Endothelial cell of umbilical vein (primary cell): ENCODE results near the gene CCL11. TPM values are rescaled to one million over a fixed set of nuclear protein-coding genes. Genes with fewer than 3 reads are reported as not detected.

Experiments
- BruUV-seq: library from RNA; stranded (reverse); fragments of 400-500 nt; replicated peaks from 2 replicates; lab custom pipeline; 2021; lab: Mats Ljungman, UMichigan
- CTCF ChIA-PET: fragments of 300-600, 350-600 bp; sonication (Branson Sonifier 250); formaldehyde crosslinking; loops from one replicate; lab custom pipeline; 2021; ENCODE audit warnings: antibody characterized with exemption, inconsistent platforms; lab: Charles Lee
- POLR2A ChIA-PET: fragments of 300-600, 350-600 bp; sonication (Branson Sonifier 250); formaldehyde crosslinking; loops from one replicate; lab custom pipeline; 2021; ENCODE audit warnings: antibody characterized with exemption, inconsistent platforms; lab: Charles Lee
- DNase-seq: peaks from one replicate; pipeline ENCODE4 v3.0.0-alpha.2; 2011; ENCODE audit warnings: low read depth, low spot score
- FAIRE-seq: peaks from 2 replicates; lab custom pipeline; 2011; peaks lifted over from hg19 to GRCh38; lab: Jason Lieb, UNC
- H2AFZ ChIP-seq: 2 replicates; pipeline ENCODE4 v1.6.0; 2012; ENCODE audit warnings: low read depth, low read length, control low read depth, inconsistent platforms
- H3K27ac ChIP-seq: 2 replicates; pipeline ENCODE4 v1.5.1; 2011; ENCODE audit warnings: low read depth, mild to moderate bottlenecking, control low read depth, low read length, moderate library complexity; ENCODE audit not compliant: insufficient read depth
- H3K27me3 ChIP-seq, 2 experiments: 2 replicates each; pipeline versions ENCODE4 v1.6.0 to v1.6.1; 2011; ENCODE audit warnings: low read length in 2 of 2, mixed read lengths in 1 of 2; ENCODE audit not compliant: control insufficient read depth in 2 of 2, insufficient read depth in 2 of 2
- H3K36me3 ChIP-seq, 2 experiments: 2 replicates in 1 of 2; 3 replicates in 1 of 2; pipeline ENCODE4 v1.5.1; 2011; ENCODE audit warnings: low read length in 2 of 2, mild to moderate bottlenecking in 1 of 2, moderate library complexity in 1 of 2; ENCODE audit not compliant: control insufficient read depth in 2 of 2, insufficient read depth in 2 of 2; ENCODE audit errors: extremely low read depth in 1 of 2
- H3K4me1 ChIP-seq: 3 replicates; pipeline ENCODE4 v1.5.1; 2011; ENCODE audit warnings: mild to moderate bottlenecking, low read length; ENCODE audit not compliant: control insufficient read depth, insufficient read depth; ENCODE audit errors: extremely low read depth
- H3K4me2 ChIP-seq: 2 replicates; pipeline ENCODE4 v1.6.1; 2011; ENCODE audit warnings: low read length, control low read depth, mixed read lengths; ENCODE audit not compliant: insufficient read depth
- H3K4me3 ChIP-seq, 3 experiments: fragments of 200-600 bp in 1 of 3; sonication (generic), shearing (Covaris generic) in 1 of 3; replicated peaks in 1 of 3; 2 replicates each; pipeline ENCODE4 v1.5.1; 2011 to 2016; ENCODE audit warnings: control low read depth in 3 of 3, low read length in 3 of 3, mild to moderate bottlenecking in 2 of 3, inconsistent platforms in 1 of 3, low read depth in 1 of 3, moderate library complexity in 1 of 3; ENCODE audit not compliant: insufficient read depth in 1 of 3
- H3K79me2 ChIP-seq: 2 replicates; pipeline ENCODE4 v1.6.0; 2012; ENCODE audit warnings: low read length, inconsistent platforms; ENCODE audit not compliant: control insufficient read depth, insufficient read depth
- H3K9ac ChIP-seq: replicated peaks from 2 replicates; pipeline ENCODE3; 2011; ENCODE audit warnings: low read length, control low read depth; ENCODE audit not compliant: insufficient read depth; ENCODE audit errors: extremely low read depth
- H3K9me1 ChIP-seq: replicated peaks from 3 replicates; pipeline ENCODE4 v1.6.0; 2011; ENCODE audit warnings: mild to moderate bottlenecking, low read length; ENCODE audit not compliant: control insufficient read depth, insufficient read depth; ENCODE audit errors: extremely low read depth
- H3K9me3 ChIP-seq: replicated peaks from 2 replicates; pipeline ENCODE4 v1.5.1; 2012; ENCODE audit warnings: low read length, inconsistent platforms; ENCODE audit not compliant: control insufficient read depth, insufficient read depth
- H4K20me1 ChIP-seq: replicated peaks from 2 replicates; pipeline ENCODE3; 2011; ENCODE audit warnings: mild to moderate bottlenecking, low read length; ENCODE audit not compliant: control insufficient read depth, insufficient read depth; ENCODE audit errors: extremely low read depth
- EZH2 ChIP-seq: IDR thresholded peaks from 2 replicates; pipeline ENCODE4 v1.6.1; 2012; ENCODE audit warnings: borderline replicate concordance, low read depth, mild to moderate bottlenecking, moderate library complexity, low read length, inconsistent platforms; ENCODE audit not compliant: severe bottlenecking
- FOS ChIP-seq: IDR thresholded peaks from 2 replicates; pipeline ENCODE4 v1.6.1; 2011; ENCODE audit warnings: mild to moderate bottlenecking, low read length, moderate library complexity, borderline replicate concordance; ENCODE audit not compliant: insufficient read depth
- GATA2 ChIP-seq: IDR thresholded peaks from 2 replicates; pipeline ENCODE4 v1.7.0; 2011; ENCODE audit warnings: low read depth, mild to moderate bottlenecking, moderate library complexity, mixed read lengths, low read length; ENCODE audit not compliant: insufficient read length, insufficient read depth
- JUN ChIP-seq: IDR thresholded peaks from 2 replicates; pipeline ENCODE4 v1.6.1; 2011; ENCODE audit warnings: borderline replicate concordance, low read depth; ENCODE audit not compliant: insufficient read length, insufficient read depth
- MYC ChIP-seq: IDR thresholded peaks from one replicate; pipeline ENCODE4 v1.6.1; 2011; ENCODE audit warnings: mild to moderate bottlenecking, low read depth, low read length
- POLR2A ChIP-seq: IDR thresholded peaks from 2 replicates; pipeline ENCODE4 v1.6.1; 2012; ENCODE audit warnings: low read depth, mild to moderate bottlenecking, control low read depth, low read length
- POLR2AphosphoS5 ChIP-seq: IDR thresholded peaks from 2 replicates; pipeline ENCODE4 v1.6.1; 2012; ENCODE audit warnings: low read depth, mild to moderate bottlenecking, control low read depth, low read length, moderate library complexity; ENCODE audit not compliant: insufficient read depth
- dilution Hi-C: fragments of 300-500 bp; cut with MboI; formaldehyde crosslinking; loops from one replicate; pipeline ENCODE4 v1.15.0; 2019; ENCODE audit warnings: low sequenced_read_pairs; ENCODE audit not compliant: extremely low pct_ligation_motif_present
- intact Hi-C: fragments of 100-400 bp; cut with micrococcal nuclease; formaldehyde crosslinking; loops from one replicate; pipeline ENCODE4 v1.10.0; 2022
- polyA plus RNA-seq, 4 experiments: library from polyadenylated mRNA; depleted of rRNA in 3 of 4; stranded (reverse) in 3 of 4; unstranded in 1 of 4; fragments of >200 nt; gene quantifications; 2 replicates each; pipeline versions ENCODE4 v1.2.1 to v1.2.3, GENCODE V29; 2011 to 2012; ENCODE audit warnings: missing spikeins in 1 of 4
- total RNA-seq: library from RNA; stranded (reverse); gene quantifications from 2 replicates; pipeline ENCODE4 v1.2.3, GENCODE V29; 2021
- TF ChIP-seq, protein P1 (sequence below), 2 donors: IDR thresholded peaks; 1 replicate in 1 of 2; 2 replicates in 1 of 2; pipeline ENCODE4 v1.5.1; 2011; ENCODE audit warnings: low read length in 2 of 2, mild to moderate bottlenecking in 2 of 2, moderate library complexity in 2 of 2, control low read depth in 1 of 2, inconsistent platforms in 1 of 2, low read depth in 1 of 2; ENCODE audit not compliant: insufficient read depth in 1 of 2; ENCODE audit errors: extremely low read depth in 1 of 2
- TF ChIP-seq, protein P2 (sequence below): IDR thresholded peaks from 2 replicates; pipeline ENCODE4 v1.6.1; 2011; ENCODE audit not compliant: insufficient read depth, insufficient read length

Gene CCL11
- total and polyA plus RNA-seq, 2 donors (not counting 3 experiments of a cell fraction or from before 2014, with no cell fraction given) = not detected

DNA sequence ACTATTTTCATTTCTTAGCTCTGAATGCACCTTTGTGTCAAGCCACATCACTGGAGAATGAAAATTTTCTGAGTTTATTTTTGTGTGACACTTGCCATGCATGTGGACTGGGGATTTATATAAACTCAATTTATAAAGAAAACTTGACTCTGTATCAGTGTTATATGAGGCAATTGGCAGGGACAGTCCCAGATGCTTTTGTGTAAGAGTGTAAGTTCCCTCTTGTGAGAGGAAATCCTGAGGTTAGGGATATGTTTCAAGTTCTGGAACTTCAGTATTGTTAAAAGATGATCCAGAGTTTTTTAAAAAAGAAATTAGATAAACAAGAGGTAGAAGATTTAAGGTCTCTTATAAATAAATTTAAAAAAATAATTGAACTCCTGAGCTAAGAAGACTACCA, 22.8 kb downstream of the CCL11 start:
- POLR2A ChIA-PET = no interaction called here
- CTCF ChIA-PET = interaction anchor here (0.9 to 11.1 kb wide), 6 partner anchors 9 to 106 kb away, joined by 3 to 202 read pairs (median 3); partner anchors contain the start of genes CCL1 and CCL8
- no peak for FAIRE-seq
- DNase-seq = no peak
- intact Hi-C loops (no loop called here), dilution Hi-C loops (loop anchor here (25.0 kb wide), 1 partner anchor 96 kb away; no protein-coding TSS in a partner anchor)
- H3K27ac ChIP-seq = no peak overlapping the region
- H3K4me3 ChIP-seq = no peak overlapping the region
- H3K4me1 ChIP-seq = no peaks in the 10 kb centered on the region
- H3K9me1 ChIP-seq = no peaks in the 10 kb centered on the region
- BruUV-seq = no TSS peak
- H3K36me3 ChIP-seq = no peaks in the 10 kb centered on the region
- H3K79me2 ChIP-seq = no peaks in the 10 kb centered on the region
- no peak overlapping the region for H3K4me2 ChIP-seq
- H2AFZ ChIP-seq = no peak overlapping the region
- peaks cover 19 to 20% of the 10 kb centered on the region in 2 experiments for H3K27me3 ChIP-seq
- H4K20me1 ChIP-seq = no peaks in the 10 kb centered on the region
- no peak overlapping the region for H3K9ac ChIP-seq
- TF ChIP-seq POLR2AphosphoS5 = no peak
- TF ChIP-seq FOS = no peak
- no peak for TF ChIP-seq EZH2
- no peak for TF ChIP-seq GATA2
- TF ChIP-seq, protein P1, sequence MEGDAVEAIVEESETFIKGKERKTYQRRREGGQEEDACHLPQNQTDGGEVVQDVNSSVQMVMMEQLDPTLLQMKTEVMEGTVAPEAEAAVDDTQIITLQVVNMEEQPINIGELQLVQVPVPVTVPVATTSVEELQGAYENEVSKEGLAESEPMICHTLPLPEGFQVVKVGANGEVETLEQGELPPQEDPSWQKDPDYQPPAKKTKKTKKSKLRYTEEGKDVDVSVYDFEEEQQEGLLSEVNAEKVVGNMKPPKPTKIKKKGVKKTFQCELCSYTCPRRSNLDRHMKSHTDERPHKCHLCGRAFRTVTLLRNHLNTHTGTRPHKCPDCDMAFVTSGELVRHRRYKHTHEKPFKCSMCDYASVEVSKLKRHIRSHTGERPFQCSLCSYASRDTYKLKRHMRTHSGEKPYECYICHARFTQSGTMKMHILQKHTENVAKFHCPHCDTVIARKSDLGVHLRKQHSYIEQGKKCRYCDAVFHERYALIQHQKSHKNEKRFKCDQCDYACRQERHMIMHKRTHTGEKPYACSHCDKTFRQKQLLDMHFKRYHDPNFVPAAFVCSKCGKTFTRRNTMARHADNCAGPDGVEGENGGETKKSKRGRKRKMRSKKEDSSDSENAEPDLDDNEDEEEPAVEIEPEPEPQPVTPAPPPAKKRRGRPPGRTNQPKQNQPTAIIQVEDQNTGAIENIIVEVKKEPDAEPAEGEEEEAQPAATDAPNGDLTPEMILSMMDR (IDR thresholded peaks at IDR 0.05; ENCODE audit: extremely low read depth in 1 of 2, insufficient read depth in 1 of 2, low read depth in 1 of 2, low read length in 2 of 2) = no peak
- no peak for TF ChIP-seq POLR2A
- TF ChIP-seq MYC = no peak
- no peak for TF ChIP-seq JUN
- TF ChIP-seq, protein P2, sequence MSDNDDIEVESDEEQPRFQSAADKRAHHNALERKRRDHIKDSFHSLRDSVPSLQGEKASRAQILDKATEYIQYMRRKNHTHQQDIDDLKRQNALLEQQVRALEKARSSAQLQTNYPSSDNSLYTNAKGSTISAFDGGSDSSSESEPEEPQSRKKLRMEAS = no peak
- no peaks in the 10 kb centered on the region for H3K9me3 ChIP-seq
